ENCODE measurements around the gene SLC34A3. TPM values are rescaled to one million over a fixed set of nuclear protein-coding genes. Genes with fewer than 3 reads are reported as not detected.

SLC34A3 gene
- total RNA-seq, 1 donor from 2014 or later, result not detected

GRCh38 chr9:137229903-137230704, 597 bp upstream of the SLC34A3 start:
- no peak overlapping the region for H3K4me3 Mint-ChIP-seq (ENCODE audit: unreplicated experiment)

GRCh38 chr9:137231372-137232039, 805 bp downstream of the SLC34A3 start:
- Mint-ChIP-seq H3K36me3 (ENCODE audit: low read depth, unreplicated experiment) (no peaks in the 10 kb centered on the region), H3K9me3 (ENCODE audit: unreplicated experiment) (no peaks in the 10 kb centered on the region)

More at GRCh38 chr9:137229903-137230704, 597 bp upstream of the SLC34A3 start:
- Mint-ChIP-seq H3K9me3 (ENCODE audit: unreplicated experiment) (no peaks in the 10 kb centered on the region), H3K4me1 (ENCODE audit: unreplicated experiment) (no peaks in the 10 kb centered on the region), H3K27me3 (ENCODE audit: unreplicated experiment) (peaks cover 7% of the 10 kb centered on the region), H3K27ac (ENCODE audit: unreplicated experiment) (no peak overlapping the region), H3K36me3 (ENCODE audit: low read depth, unreplicated experiment) (no peaks in the 10 kb centered on the region)
- no peak for DNase-seq (ENCODE audit: low spot score)
- no peak for TF ChIP-seq CTCF (IDR thresholded peaks at IDR 0.05; ENCODE audit: unreplicated experiment)

GRCh38 chr9:137232101-137232500, 1.4 kb downstream of the SLC34A3 start:
- DNase-seq (ENCODE audit: low spot score), result no peak
- Mint-ChIP-seq H3K27me3 (ENCODE audit: unreplicated experiment) (no peaks in the 10 kb centered on the region), H3K4me1 (ENCODE audit: unreplicated experiment) (no peaks in the 10 kb centered on the region), H3K27ac (ENCODE audit: unreplicated experiment) (no peak overlapping the region), H3K36me3 (ENCODE audit: low read depth, unreplicated experiment) (no peaks in the 10 kb centered on the region), H3K4me3 (ENCODE audit: unreplicated experiment) (no peak overlapping the region), H3K9me3 (ENCODE audit: unreplicated experiment) (no peaks in the 10 kb centered on the region)
- no peak for TF ChIP-seq CTCF (IDR thresholded peaks at IDR 0.05; ENCODE audit: unreplicated experiment)

More at GRCh38 chr9:137231372-137232039, 805 bp downstream of the SLC34A3 start:
- no peak for DNase-seq (ENCODE audit: low spot score)
- TF ChIP-seq CTCF (IDR thresholded peaks at IDR 0.05; ENCODE audit: unreplicated experiment), result no peak
- no peak overlapping the region for H3K4me3 Mint-ChIP-seq (ENCODE audit: unreplicated experiment)
- H3K27ac Mint-ChIP-seq (ENCODE audit: unreplicated experiment), result no peak overlapping the region
- H3K27me3 Mint-ChIP-seq (ENCODE audit: unreplicated experiment), result no peaks in the 10 kb centered on the region
- no peaks in the 10 kb centered on the region for H3K4me1 Mint-ChIP-seq (ENCODE audit: unreplicated experiment)

- no peak for DNase-seq (ENCODE audit: low spot score)
- no peak for TF ChIP-seq CTCF (IDR thresholded peaks at IDR 0.05; ENCODE audit: unreplicated experiment)
- H3K27ac Mint-ChIP-seq (ENCODE audit: unreplicated experiment), result no peak overlapping the region
Measured at GRCh38 chr9:137232510-137232909, 1.8 kb downstream of the SLC34A3 start.

More at GRCh38 chr9:137232510-137232909, 1.8 kb downstream of the SLC34A3 start:
- Mint-ChIP-seq H3K4me3 (ENCODE audit: unreplicated experiment) (no peak overlapping the region), H3K4me1 (ENCODE audit: unreplicated experiment) (no peaks in the 10 kb centered on the region), H3K36me3 (ENCODE audit: low read depth, unreplicated experiment) (no peaks in the 10 kb centered on the region), H3K9me3 (ENCODE audit: unreplicated experiment) (no peaks in the 10 kb centered on the region), H3K27me3 (ENCODE audit: unreplicated experiment) (no peaks in the 10 kb centered on the region)

All from endothelial cell (in vitro differentiated cells).